ENCODE data around the gene ZNF154.

Gene ZNF154

DNA sequence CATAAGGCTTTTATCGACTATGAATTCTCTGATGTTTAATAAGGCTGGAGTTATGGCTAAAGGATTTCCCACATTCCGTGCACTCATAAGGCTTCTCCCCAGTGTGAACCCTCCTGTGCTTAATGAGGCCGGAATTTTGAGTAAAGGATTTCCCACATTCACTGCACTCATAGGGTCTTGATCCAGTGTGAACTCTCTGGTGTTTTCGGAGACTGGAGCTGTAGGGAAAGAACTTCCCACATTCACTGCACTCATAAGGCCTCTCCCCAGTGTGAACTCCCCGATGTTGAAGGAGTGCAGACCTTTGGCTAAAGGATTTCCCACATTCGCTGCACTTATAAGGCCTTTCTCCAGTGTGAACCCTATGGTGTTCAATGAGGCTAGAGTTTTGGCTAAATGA is 7.4 kb downstream of the ZNF154 start:
- TF ChIP-seq, protein P1, sequence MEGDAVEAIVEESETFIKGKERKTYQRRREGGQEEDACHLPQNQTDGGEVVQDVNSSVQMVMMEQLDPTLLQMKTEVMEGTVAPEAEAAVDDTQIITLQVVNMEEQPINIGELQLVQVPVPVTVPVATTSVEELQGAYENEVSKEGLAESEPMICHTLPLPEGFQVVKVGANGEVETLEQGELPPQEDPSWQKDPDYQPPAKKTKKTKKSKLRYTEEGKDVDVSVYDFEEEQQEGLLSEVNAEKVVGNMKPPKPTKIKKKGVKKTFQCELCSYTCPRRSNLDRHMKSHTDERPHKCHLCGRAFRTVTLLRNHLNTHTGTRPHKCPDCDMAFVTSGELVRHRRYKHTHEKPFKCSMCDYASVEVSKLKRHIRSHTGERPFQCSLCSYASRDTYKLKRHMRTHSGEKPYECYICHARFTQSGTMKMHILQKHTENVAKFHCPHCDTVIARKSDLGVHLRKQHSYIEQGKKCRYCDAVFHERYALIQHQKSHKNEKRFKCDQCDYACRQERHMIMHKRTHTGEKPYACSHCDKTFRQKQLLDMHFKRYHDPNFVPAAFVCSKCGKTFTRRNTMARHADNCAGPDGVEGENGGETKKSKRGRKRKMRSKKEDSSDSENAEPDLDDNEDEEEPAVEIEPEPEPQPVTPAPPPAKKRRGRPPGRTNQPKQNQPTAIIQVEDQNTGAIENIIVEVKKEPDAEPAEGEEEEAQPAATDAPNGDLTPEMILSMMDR (IDR thresholded peaks at IDR 0.05), result no peak
- Histone ChIP-seq H3K36me3 (peaks cover 53 to 81% (median 74%) of the 10 kb centered on the region in 3 donors), H3K4me1 (no peaks in the 10 kb centered on the region), H3K9me3 (peaks cover 7 to 100% (median 96%) of the 10 kb centered on the region in 3 donors), H3K27ac (no peak overlapping the region), H3K27me3 (no peaks in the 10 kb centered on the region), H3K4me3 (no peak overlapping the region)
- intact Hi-C loops (cut with DNase I; ENCODE audit: low total_unique reads), result no loop called here
- no peak for DNase-seq

DNA sequence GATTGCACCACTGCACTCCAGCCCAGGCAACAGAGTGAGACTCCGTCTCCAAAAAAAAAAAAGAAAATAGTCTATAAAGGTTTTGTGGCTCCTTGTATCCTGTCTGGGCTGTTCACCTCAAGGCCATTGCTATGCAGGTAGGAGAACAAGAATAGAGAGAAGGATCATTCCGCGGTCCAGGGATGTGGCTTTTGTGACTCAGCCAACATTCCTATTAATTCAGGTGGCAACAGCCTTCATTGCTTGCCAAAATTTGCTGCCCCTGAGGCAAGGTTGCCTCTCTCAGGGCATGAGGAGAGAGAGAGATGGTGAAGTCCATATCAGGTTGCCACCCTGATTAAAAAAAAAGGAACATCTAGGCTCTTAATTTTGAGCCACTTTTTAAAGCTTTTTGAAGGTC is 19.3 kb downstream of the ZNF154 start:
- H3K27me3 ChIP-seq, result no peaks in the 10 kb centered on the region
- no peak overlapping the region for H3K4me3 ChIP-seq
- DNase-seq, result no peak
- H3K4me1 ChIP-seq, result no peaks in the 10 kb centered on the region
- peaks cover 57 to 94% (median 75%) of the 10 kb centered on the region in 3 donors for H3K36me3 ChIP-seq
- TF ChIP-seq, protein P1 (IDR thresholded peaks at IDR 0.05), result no peak
- no peak overlapping the region for H3K27ac ChIP-seq
- peaks cover 14 to 100% (median 93%) of the 10 kb centered on the region in 3 donors for H3K9me3 ChIP-seq
- intact Hi-C loops (cut with DNase I; ENCODE audit: low total_unique reads), result no loop called here

DNA sequence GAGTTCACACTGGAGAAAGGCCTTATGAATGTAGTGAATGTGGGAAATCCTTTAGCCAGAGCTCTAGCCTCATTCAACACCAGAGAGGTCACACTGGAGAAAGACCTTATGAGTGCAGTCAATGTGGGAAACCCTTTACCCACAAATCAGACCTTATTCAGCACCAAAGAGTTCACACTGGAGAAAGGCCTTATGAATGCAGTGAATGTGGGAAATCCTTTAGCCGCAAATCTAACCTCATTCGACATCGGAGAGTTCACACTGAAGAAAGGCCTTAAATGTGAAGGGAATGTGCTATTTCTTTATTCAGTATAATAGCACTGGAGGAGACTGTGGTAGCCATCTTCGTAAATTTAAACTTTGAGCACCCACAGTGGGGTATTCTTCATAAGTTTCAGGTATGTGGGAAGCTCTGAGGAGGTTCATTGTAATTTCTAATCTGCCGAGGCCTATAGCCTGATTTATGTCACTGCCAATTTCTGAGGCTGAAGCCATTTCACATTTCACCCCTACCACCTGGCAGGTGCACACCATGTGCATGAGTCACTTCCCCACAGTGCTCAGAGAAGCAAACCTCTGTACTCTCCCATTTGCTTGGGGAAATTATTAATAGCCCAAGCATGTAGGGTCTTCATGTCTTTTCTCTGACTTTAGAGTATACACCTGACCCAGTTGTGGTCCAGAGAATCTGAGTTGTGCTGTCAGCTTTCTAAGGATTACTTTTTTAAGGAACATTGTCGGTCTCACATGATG is 20.8 kb downstream of the ZNF154 start:
- Histone ChIP-seq H3K27ac (no peak overlapping the region), H3K4me1 (peaks cover 0 to 4% (median 0%) of the 10 kb centered on the region in 4 donors), H3K4me3 (no peak overlapping the region), H3K9me3 (peaks cover 18 to 100% (median 92%) of the 10 kb centered on the region in 3 donors), H3K27me3 (no peaks in the 10 kb centered on the region), H3K36me3 (peaks cover 73 to 99% (median 77%) of the 10 kb centered on the region in 3 donors)
- TF ChIP-seq, protein P1 (IDR thresholded peaks at IDR 0.05), result no peak
- no peak for DNase-seq
- intact Hi-C loops (cut with DNase I; ENCODE audit: low total_unique reads), result no loop called here

- Histone ChIP-seq H3K4me3 (no peak overlapping the region), H3K27ac (no peak overlapping the region), H3K9me3 (peaks cover 18 to 100% (median 85%) of the 10 kb centered on the region in 3 donors), H3K36me3 (peaks cover 67 to 92% (median 76%) of the 10 kb centered on the region in 3 donors), H3K4me1 (peaks cover 0 to 11% (median 5%) of the 10 kb centered on the region in 4 donors), H3K27me3 (no peaks in the 10 kb centered on the region)
- intact Hi-C loops (cut with DNase I; ENCODE audit: low total_unique reads), result no loop called here
- TF ChIP-seq, protein P1 (IDR thresholded peaks at IDR 0.05), result no peak
- DNase-seq, result no peak
These were observed 21.5 kb downstream of the ZNF154 start for GRCh38 chr19:57687363-57688010.

GRCh38 chr19:57686727-57687126 is 22.3 kb downstream of the ZNF154 start:
- Histone ChIP-seq H3K27me3 (no peaks in the 10 kb centered on the region), H3K36me3 (peaks cover 67 to 85% (median 73%) of the 10 kb centered on the region in 3 donors), H3K4me1 (peaks cover 0 to 14% (median 7%) of the 10 kb centered on the region in 4 donors), H3K4me3 (no peak overlapping the region), H3K9me3 (peaks cover 18 to 92% (median 80%) of the 10 kb centered on the region in 3 donors), H3K27ac (no peak overlapping the region)
- TF ChIP-seq, protein P1 (IDR thresholded peaks at IDR 0.05), result no peak
- DNase-seq, result no peak
- intact Hi-C loops (cut with DNase I; ENCODE audit: low total_unique reads), result no loop called here

All from tibial artery (tissue), 4 donors.